Raji (cell line): ENCODE measurements around the gene CYP27B1.

Experiments
- POLR2A ChIP-seq: IDR thresholded peaks from 2 replicates; pipeline ENCODE4 v1.6.1; 2011; ENCODE audit warnings: low read depth, low read length, control low read depth; ENCODE audit not compliant: insufficient read depth

CYP27B1 gene

GRCh38 chr12:57738661-57739237, 28.1 kb downstream of the CYP27B1 start, which contains the start of gene AGAP2:
AGAP2 (minus strand) TSS chr12:57738742; CDS start chr12:57738246, 496 bp downstream.
- TF ChIP-seq POLR2A = no peak

GRCh38 chr12:57737467-57738460, 29.1 kb downstream of the CYP27B1 start:
- no peak for TF ChIP-seq POLR2A

- no peak for TF ChIP-seq POLR2A
Observed at GRCh38 chr12:57736741-57737466, 30.0 kb downstream of the CYP27B1 start.

GRCh38 chr12:57735952-57736740, 30.7 kb downstream of the CYP27B1 start:
- no peak for TF ChIP-seq POLR2A

GRCh38 chr12:57735198-57735855, 31.6 kb downstream of the CYP27B1 start:
- TF ChIP-seq POLR2A = no peak

- no peak for TF ChIP-seq POLR2A
Observed at GRCh38 chr12:57734591-57734990, 32.3 kb downstream of the CYP27B1 start.

GRCh38 chr12:57733928-57734327, 33.0 kb downstream of the CYP27B1 start:
- TF ChIP-seq POLR2A = no peak

GRCh38 chr12:57732726-57733593, 33.9 kb downstream of the CYP27B1 start:
- no peak for TF ChIP-seq POLR2A

- TF ChIP-seq POLR2A = no peak
Observed at GRCh38 chr12:57732270-57732669, 34.6 kb downstream of the CYP27B1 start.

- TF ChIP-seq POLR2A = no peak
Observed at GRCh38 chr12:57731411-57732080, 35.3 kb downstream of the CYP27B1 start.

- no peak for TF ChIP-seq POLR2A
Observed at GRCh38 chr12:57730336-57731067, 36.4 kb downstream of the CYP27B1 start.

- no peak for TF ChIP-seq POLR2A
Observed at GRCh38 chr12:57729321-57729844, 37.5 kb downstream of the CYP27B1 start.
